Vagina (tissue), 2 donors: ENCODE results near the gene PLCD4.

ENCODE experiments used
- POLR2A ChIP-seq, 2 donors: fragments of 450-650 bp; IDR thresholded peaks; one replicate each; pipeline ENCODE4 v1.6.1; 2017; ENCODE audit warnings: antibody characterized with exemption in 2 of 2, mild to moderate bottlenecking in 2 of 2, moderate library complexity in 2 of 2
- POLR2AphosphoS5 ChIP-seq, 2 donors: sonication (generic); formaldehyde crosslinking; IDR thresholded peaks; one replicate each; pipeline ENCODE4 v1.9.0; 2017; ENCODE audit warnings: antibody characterized with exemption in 2 of 2, mild to moderate bottlenecking in 2 of 2, low read depth in 1 of 2; ENCODE audit not compliant: insufficient read depth in 1 of 2
- TF ChIP-seq, protein P1 (sequence below), 3 experiments: fragments of 450-650 bp in 2 of 3; fragments of 200-600 bp in 1 of 3; sonication (generic) in 1 of 3; IDR thresholded peaks; one replicate each; pipeline ENCODE4 v1.5.1; 2017 to 2019; ENCODE audit warnings: antibody characterized with exemption in 3 of 3, mild to moderate bottlenecking in 2 of 3, moderate library complexity in 2 of 3

DNA sequence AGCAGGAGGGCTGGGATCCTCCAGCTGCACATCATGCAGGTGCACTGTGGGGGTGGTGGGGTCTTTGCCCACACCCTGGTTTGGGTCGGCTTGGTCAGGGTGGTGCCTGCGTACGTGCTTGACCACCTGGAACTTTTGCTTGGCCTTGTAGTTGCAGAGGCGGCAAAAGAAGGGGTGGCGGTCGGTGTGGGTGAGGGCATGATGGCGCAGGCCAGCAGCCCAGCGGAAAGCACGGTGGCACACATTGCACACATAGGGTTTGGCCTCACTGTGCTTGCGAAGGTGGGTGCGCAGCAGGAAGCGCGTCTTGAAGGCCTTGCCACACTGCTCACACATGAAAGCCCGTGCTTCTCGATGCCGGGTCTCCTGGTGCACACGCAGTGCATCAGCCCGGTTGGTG, 30.7 kb downstream of the PLCD4 start:
- TF ChIP-seq, protein P1, sequence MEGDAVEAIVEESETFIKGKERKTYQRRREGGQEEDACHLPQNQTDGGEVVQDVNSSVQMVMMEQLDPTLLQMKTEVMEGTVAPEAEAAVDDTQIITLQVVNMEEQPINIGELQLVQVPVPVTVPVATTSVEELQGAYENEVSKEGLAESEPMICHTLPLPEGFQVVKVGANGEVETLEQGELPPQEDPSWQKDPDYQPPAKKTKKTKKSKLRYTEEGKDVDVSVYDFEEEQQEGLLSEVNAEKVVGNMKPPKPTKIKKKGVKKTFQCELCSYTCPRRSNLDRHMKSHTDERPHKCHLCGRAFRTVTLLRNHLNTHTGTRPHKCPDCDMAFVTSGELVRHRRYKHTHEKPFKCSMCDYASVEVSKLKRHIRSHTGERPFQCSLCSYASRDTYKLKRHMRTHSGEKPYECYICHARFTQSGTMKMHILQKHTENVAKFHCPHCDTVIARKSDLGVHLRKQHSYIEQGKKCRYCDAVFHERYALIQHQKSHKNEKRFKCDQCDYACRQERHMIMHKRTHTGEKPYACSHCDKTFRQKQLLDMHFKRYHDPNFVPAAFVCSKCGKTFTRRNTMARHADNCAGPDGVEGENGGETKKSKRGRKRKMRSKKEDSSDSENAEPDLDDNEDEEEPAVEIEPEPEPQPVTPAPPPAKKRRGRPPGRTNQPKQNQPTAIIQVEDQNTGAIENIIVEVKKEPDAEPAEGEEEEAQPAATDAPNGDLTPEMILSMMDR (IDR thresholded peaks at IDR 0.05): no peak
- TF ChIP-seq POLR2A (IDR thresholded peaks at IDR 0.05): no peak
- TF ChIP-seq POLR2AphosphoS5 (IDR thresholded peaks at IDR 0.05; ENCODE audit: insufficient read depth in 1 of 2, low read depth in 1 of 2): no peak
